HG02981 (cell line): ENCODE data around the gene ADARB1.

ENCODE experiments used
- ATAC-seq: cut with Tn5 transposase; IDR thresholded peaks from one replicate; pipeline ENCODE4 v1.9.1; 2021; ENCODE audit warnings: mild to moderate bottlenecking, moderate library complexity; ENCODE audit not compliant: unreplicated experiment

The ADARB1 gene

DNA sequence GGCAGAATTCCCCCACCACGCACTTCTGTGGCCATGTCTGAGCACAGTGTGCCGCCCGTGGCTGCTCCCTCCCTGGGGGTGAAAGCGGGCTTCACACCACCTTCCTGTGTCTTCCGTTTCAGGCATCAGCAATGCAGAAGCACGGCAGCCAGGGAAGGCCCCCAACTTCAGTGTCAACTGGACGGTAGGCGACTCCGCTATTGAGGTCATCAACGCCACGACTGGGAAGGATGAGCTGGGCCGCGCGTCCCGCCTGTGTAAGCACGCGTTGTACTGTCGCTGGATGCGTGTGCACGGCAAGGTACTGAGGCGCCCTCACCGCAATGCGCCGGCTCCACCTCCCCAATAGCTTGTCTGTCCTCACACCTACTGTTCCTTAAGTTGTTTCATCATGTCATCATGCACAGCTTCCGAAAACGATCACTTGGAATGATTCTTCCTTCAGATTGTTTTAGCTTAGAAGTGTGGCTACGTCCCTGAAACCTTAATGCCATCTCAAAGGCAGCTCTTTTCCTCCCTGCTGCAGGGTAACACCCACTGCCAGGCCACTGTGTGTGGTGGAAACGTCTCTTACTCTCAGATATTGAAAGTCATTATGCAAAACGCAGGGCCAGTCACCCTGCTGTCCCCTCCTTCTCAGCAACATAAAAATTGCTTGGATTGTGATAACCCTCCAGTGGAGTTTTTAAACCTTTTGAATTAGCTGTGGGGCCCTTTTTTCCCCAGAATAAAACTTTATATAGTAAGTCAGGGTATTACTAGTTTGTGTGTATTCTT, 146.5 kb downstream of the ADARB1 start:
- ATAC-seq: no peak

DNA sequence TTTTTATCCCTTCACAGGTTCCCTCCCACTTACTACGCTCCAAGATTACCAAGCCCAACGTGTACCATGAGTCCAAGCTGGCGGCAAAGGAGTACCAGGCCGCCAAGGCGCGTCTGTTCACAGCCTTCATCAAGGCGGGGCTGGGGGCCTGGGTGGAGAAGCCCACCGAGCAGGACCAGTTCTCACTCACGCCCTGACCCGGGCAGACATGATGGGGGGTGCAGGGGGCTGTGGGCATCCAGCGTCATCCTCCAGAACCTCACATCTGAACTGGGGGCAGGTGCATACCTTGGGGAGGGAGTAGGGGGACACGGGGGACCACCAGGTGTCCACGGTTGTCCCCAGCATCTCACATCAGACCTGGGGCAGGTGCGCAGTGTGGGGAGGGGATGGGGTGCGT, 147.6 kb downstream of the ADARB1 start:
- no peak for ATAC-seq

DNA sequence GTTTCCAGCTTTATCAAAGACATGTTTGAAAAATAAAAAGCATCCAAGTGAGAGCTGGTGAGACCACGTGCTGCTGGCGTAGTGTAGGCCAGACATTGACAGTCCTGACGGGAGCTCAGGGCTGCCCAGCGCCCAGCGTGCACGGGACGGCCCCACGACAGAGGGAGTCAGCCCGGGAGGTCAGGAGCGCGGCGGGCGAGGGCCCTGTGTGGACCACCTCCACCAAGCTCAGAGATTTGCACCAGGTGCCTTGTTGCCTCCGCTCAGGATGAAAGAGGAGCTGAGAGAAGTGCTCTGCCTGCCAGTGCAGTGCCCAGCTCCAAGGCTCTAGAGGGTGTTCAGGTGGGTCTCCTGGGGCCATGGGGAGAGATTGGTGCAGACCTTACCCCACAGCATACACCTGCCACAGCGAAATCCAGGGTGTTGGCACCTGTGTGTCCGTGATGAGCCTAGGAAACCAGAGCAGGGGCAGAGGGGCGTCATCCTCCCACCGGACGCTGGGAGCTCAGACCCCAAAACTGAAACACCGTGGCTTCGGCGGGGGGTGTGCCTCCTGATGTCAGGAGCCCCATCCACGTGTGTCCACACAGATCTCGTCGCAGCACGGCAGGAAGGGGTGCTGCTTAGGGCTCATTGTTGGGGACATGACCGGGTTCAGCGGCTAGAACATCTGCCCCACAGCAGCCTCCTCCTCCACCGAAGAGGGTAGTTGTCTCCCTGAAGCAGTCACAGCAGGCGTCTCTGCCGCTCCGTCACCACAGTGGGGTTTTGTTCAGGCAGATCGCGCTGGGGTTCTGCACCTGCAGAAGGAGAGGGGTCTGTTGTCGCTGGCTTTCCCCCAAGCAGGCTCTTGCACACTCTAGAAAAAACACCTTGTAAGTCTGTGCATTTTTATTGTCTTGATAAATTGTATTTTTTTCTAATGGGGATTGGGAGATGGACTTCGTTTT, 149.1 kb downstream of the ADARB1 start:
- ATAC-seq: no peak

DNA sequence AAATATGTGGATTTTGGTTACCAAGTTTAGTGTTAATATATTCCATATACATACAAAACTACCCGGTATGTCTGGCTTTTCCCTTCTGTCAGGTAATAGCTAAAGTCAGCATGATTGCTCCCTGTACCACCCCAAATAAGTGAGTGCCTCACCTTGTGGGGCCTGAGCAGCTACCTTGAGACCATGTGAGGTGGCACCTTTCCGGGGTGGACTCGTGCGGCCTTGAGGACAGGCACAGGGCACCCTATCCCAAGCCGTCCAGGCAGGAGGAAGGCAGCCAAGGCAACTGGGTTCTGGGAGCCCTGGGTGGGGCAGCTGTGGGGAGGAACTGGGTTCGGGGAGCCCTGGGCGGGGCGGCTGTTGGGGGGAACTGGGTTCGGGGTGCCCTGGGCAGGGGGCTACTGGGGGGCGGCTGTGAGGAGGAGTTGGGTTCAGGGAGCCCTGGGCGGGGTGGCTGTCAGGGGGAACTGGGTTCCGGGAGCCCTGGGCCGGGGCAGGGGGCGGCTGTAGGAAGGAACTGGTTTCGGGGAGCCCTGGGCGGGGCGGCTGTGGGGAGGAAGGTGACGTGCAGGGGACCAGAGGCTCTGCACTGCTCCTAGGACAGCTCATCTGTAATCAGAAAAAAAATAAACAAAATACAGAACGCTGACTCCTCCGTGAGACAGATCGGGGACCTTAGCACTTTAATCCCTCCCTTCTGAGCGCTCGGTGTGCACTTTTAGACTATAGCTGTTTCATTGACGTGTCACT, 150.0 kb downstream of the ADARB1 start:
- no peak for ATAC-seq

DNA sequence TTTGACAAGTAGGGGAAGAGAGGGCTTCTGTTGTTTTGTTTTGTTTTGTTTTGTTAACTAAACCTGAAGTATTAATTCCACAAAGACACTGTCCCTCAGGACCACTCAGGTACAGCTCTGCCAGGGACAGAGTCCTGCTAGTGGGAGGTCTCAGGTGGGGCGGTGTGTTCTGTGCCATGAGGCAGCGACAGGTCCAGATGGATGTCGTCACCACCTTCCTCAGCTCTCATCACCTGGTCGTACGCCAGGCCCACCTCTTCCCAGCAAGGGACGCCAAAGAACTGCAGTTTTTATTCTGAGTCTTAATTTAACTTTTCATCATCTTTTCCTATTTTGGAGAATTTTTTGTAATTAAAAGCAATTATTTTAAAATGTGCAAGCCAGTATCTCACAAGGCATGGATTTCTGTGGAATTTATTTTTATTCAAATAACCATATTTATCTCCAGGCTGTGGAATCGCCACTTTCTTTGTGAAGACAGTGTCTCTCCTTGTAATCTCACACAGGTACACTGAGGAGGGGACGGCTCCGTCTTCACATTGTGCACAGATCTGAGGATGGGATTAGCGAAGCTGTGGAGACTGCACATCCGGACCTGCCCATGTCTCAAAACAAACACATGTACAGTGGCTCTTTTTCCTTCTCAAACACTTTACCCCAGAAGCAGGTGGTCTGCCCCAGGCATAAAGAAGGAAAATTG, 150.8 kb downstream of the ADARB1 start:
- no peak for ATAC-seq

DNA sequence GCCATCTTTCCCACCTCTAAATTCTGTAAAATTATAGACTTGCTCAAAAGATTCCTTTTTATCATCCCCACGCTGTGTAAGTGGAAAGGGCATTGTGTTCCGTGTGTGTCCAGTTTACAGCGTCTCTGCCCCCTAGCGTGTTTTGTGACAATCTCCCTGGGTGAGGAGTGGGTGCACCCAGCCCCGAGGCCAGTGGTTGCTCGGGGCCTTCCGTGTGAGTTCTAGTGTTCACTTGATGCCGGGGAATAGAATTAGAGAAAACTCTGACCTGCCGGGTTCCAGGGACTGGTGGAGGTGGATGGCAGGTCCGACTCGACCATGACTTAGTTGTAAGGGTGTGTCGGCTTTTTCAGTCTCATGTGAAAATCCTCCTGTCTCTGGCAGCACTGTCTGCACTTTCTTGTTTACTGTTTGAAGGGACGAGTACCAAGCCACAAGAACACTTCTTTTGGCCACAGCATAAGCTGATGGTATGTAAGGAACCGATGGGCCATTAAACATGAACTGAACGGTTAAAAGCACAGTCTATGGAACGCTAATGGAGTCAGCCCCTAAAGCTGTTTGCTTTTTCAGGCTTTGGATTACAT, 151.5 kb downstream of the ADARB1 start:
- ATAC-seq: no peak

DNA sequence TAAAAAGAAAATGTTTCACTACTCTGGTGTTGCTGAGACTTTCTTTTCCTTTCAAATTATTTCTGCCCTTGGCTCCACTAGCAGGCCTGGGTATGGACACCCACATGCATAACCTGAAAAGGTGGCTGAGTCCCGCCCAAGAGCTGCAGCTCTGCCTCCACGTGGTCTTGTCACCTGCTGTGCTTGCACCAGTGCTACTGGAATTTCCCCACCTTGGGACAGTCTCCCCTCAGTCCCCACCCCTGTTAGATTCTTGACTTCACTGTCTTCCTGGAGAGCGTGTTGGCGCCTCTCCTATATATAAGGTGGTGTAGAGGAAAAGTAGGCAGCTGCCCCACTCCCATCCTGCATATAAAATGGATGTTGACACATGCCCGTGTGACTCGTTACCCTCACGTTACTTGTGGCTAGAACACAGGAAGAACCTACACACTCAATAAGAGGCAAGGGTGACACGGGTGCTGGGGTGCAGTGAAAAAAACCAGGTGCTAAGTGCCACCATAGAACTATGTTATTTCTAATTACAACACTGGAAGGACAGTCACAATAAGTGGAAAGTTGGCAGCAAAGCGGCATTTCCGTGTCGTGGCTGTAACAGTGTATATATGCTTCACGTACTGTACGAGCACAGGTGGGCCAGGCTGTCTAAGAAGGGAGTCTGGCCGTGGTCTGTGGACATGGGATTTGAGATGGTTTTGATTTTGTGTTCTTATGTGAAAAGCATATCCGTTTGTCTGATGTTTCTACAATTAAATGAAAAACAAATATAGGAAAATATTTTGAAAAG, 152.4 kb downstream of the ADARB1 start:
- ATAC-seq: no peak

DNA sequence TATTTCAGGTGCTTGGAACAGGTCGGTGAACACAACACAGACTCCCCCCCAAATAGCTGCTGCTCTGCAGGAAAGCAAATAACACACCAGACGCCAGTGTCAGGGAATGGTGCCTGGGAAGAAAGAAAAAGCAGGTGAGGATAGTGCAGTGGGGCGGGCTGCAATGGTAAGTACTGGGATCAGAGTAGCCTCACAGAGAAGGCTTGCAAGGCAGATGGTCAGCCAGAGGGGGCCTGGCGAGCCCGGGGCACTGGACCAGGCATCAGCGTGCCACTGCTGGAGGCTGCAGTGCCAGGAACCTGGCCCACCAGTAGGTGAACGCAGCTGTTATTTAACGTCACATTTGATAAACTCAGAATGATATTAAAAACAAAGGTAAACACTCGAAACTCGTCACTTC, 153.4 kb downstream of the ADARB1 start:
- ATAC-seq: no peak

DNA sequence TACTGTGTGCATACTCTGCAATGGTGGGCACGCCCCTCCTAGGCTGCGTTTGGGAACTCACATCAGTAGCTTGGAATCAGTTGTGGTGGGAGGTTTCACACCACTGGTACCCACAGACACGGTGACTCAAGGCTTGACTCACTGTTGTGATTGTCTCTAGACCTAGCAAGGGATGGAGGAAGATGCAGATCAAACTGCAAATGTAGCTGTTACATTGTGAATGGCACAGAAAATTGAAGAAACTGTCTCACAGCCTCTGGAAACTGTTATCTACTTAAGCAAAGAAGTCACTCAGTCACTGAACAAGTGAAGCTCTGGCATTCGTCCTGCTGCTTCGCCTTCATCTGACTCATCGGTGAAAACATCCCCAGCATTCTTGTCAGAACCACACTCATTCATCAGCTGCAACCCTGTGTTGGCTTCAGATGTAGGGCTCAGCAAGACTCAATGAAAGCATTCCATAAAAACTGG, 153.8 kb downstream of the ADARB1 start:
- ATAC-seq: no peak

DNA sequence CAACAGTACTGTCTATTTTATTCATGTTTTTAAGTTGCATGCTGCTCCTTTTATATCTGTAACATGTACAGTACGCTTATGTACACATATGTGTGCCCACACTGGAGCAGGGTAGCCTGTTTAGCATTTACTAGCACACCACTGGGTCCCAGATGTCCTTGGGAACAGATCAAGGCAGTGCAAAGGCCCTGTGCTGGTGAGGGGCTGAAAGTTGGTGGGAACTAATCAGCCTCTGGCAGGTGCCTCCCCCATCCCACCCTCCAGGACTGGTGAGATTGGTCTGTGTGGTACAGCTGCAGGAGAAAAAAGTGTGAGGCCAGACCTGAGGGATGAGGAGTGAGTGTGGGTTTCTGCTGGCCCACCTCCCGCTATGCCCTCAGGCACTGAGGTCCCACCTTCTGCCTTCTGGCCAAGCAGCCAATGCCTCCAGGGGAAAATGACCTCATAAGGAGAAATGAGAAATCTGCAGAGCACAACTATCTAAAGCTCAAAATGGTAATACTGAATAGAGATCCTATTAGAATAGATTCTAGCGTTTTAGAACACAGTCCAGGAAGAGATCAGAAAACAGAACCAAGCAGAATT, 154.4 kb downstream of the ADARB1 start:
- no peak for ATAC-seq

DNA sequence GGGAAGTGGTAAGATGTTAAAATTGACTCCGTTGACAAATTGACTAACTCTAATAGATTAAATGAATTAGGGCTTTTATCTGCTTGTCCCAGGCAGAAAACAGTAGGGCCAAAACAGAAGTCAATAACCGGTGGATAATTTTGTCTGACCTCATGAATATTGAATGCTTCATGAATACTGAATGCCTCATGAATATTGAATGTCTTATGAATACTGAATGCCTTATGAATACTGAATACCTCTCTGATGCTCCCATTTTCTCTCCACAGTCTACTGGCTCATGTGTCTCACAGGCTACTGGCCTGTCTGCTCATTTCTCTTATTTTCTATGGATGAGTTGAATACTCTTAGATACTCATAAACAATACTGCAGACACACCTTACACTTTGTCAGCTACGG, 157.3 kb downstream of the ADARB1 start:
- ATAC-seq: no peak

DNA sequence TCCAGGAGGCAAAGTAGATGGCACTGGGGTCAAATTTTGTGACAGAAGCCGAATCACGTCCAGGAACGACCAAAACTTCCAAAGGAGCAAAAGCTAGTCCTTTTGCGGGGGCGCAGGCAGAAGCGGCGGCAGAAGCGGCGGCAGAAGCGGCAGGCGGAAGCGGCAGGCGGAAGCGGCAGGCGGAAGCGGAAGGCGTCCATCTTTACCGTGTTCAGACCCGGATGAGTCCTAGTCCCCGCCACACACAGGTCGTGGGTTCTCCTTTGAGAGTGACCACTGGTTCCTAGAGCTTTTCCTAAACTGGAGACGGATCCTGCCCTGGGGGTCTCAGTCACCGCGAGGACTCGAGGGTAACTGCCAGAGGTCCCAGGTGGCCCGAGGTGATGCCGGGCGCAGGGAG, 159.7 kb downstream of the ADARB1 start:
- no peak for ATAC-seq

DNA sequence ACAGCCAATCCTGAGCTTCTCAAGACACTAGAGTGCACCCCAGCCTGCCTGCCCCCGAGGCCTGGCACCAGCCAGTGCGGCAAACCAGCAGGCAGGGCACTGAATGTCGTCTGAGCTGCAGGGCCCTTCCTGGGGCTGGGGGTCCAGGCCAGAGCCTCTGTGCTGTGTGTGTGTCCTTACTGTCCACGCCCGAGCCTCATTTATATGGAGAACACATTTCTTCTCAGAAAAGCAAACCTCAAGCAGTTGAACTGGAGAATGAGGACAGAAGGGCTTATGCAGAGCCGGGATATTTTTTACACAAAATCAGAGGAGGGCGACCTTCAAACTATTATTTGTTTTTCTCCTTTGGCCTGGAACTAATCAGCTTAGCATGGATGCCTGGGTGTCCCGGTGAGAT, 160.6 kb downstream of the ADARB1 start:
- no peak for ATAC-seq

DNA sequence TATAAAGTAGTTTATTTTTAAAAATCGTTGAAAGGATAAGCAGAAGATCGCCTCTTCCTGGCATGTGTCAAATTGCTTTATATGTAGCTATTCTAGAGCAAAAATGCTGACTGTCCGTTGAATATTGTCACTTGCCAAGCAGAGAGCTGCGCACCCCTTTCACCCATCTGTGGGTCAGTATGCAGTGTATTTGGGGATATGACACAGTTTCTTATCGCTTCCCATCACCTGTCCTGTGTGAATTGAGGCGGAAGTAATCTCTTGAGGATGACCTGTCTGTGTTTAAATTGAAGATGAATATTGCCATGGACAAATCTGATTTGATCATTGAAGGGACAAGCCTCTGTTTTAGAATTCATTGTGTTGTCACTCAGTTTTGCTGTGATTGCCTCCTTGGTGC, 161.1 kb downstream of the ADARB1 start:
- ATAC-seq: no peak

DNA sequence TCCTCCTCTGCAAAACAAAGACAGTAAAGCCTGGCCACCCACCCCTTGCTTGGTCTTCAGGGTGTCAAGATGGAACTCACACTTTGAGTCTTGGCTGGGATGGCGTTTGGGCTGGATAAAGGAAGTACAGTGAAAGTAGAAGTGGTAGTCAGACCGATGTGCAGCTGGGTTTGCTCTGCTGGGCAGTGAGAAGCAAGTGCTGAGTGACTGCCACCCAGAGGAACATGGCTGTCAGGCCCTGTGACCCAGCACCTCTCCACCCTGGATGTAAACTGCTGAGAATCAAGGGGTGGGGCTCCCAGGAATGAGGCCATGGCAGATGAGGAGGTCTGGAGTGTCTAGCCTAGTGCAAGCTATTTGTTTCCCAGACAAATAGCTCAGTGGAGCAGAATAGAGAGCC, 162.1 kb downstream of the ADARB1 start:
- ATAC-seq: no peak

DNA sequence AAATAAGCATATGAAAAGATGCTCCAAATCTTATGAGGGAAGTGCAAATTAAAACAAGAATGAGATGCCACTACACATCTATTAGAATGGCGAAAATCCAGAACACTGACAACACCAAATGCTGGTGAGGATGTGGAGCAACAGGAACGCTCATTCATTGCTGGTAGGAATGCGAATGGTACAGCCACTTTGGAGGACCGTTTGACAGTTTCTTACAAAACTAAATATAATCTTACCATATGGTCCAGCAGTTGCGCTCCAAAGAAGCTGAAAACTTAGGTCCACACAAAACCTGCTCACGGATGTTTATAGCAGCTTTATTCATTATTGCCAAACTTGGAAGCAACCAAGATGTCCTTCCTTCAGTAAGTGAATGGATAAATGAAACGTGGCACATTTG, 163.0 kb downstream of the ADARB1 start:
- ATAC-seq: no peak

DNA sequence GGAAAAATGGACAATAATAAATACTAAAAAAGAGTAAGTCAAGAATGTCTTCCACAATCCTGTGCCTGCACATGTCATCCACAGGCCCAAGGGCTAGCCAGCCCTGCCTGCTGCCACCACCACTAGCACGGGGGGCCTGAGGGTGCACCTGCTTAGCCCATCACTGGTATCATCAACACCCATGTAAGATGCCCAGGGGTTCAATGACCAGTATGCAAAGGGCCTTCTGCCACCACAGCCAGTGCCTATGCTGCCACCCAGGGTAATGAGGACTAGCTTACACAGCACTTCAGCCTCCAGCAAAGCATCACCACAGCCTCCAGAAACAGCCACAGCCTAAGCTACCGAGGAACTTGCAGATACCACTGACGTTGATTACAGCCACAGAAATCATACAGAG, 167.0 kb downstream of the ADARB1 start:
- ATAC-seq: no peak

DNA sequence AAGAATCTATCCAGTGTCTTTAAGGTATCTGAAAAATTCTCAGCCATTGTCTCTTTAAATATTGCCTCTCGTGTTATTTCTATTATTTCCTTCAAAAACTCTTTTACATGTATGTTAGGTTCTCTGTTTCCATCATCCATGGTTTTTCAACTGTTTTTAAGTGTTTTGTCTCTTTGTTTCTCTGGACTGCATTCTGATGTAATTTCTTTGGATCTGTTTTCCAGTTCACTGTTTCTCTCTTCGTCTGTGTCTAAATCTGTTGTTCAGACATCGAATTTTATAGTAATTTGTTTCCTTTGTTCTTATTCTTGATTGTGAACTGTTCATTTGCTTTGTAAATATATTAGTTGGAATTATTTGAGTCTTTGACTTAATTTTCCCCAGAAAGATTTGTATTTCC, 169.2 kb downstream of the ADARB1 start:
- no peak for ATAC-seq

DNA sequence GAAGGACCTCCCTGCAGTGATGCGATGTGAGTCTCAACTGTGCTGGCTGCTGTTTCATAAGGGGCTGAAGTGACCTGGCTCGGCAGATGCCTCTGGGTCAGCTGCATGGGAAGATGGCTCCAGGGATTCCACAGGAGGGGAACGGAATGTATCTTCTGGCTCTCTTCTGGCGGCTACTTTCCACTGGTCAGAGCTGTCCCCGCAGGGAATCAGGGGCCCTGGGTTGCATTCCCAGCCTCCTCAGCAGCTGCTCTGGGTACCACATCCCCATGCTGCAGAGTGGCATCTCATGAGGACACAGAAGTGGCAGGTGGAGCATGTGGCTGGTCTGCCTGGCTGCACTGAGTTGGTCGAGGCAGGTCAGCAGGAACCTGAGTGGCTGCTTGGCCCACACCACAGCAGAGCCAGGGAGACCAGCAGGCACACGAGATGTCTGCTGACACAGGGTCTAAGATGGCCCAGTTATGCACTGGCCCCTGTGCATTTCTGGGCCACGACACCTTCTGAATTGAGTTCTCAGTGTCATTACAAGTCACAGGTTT, 170.5 kb downstream of the ADARB1 start:
- ATAC-seq: no peak
